WTC11 (cell line): ENCODE results near the gene GABRB3. TPM values are rescaled to one million over a fixed set of nuclear protein-coding genes. Genes with fewer than 3 reads are reported as not detected.

ENCODE experiments used
- ATAC-seq: fragments of 200-7000 bp; cut with Tn5 transposase; 2 replicates; pipeline ENCODE4 v1.10.0; 2021; ENCODE audit warnings: mild to moderate bottlenecking, moderate library complexity
- CTCF ChIA-PET: fragments of 300-600 bp; sonication (Branson Sonifier 250); formaldehyde crosslinking; loops from one replicate; lab custom pipeline; 2021; ENCODE audit warnings: antibody characterized with exemption; lab: Charles Lee
- POLR2A ChIA-PET: fragments of 350-600 bp; sonication (Branson Sonifier 250); formaldehyde crosslinking; loops from one replicate; lab custom pipeline; 2021; ENCODE audit warnings: antibody characterized with exemption; lab: Charles Lee
- DNase-seq: peaks from one replicate; pipeline ENCODE4 v3.0.0; 2021; ENCODE audit warnings: low spot score
- H3K27ac Mint-ChIP-seq: 2 replicates; pipeline ENCODE4 v1.8.0; 2021; ENCODE audit warnings: mixed read lengths
- H3K27me3 Mint-ChIP-seq: 2 replicates; pipeline ENCODE4 v1.8.0; 2021; ENCODE audit warnings: low read depth, mild to moderate bottlenecking, moderate library complexity, mixed read lengths
- H3K36me3 Mint-ChIP-seq: 2 replicates; pipeline ENCODE4 v1.8.0; 2021; ENCODE audit warnings: mixed read lengths
- H3K4me1 Mint-ChIP-seq: 2 replicates; pipeline ENCODE4 v1.8.0; 2022; ENCODE audit warnings: mixed read lengths
- H3K4me3 Mint-ChIP-seq: 2 replicates; pipeline ENCODE4 v1.8.0; 2021; ENCODE audit warnings: mild to moderate bottlenecking, moderate library complexity, mixed read lengths
- H3K9me3 Mint-ChIP-seq: 2 replicates; pipeline ENCODE4 v1.8.0; 2021; ENCODE audit warnings: mixed read lengths
- ATF3 ChIP-seq: sonication (generic); formaldehyde crosslinking; conservative IDR thresholded peaks from 2 replicates; pipeline ENCODE4 v1.8.1; 2022; ENCODE audit warnings: mild to moderate bottlenecking, missing genetic modification reagents
- CREM ChIP-seq: sonication (generic); formaldehyde crosslinking; IDR thresholded peaks from 2 replicates; pipeline ENCODE4 v1.8.1; 2022; ENCODE audit warnings: mild to moderate bottlenecking, missing genetic modification reagents, moderate library complexity
- E2F1 ChIP-seq: sonication (generic); formaldehyde crosslinking; IDR thresholded peaks from 2 replicates; pipeline ENCODE4 v1.8.0; 2022; ENCODE audit warnings: mild to moderate bottlenecking, missing genetic modification reagents
- EMX1 ChIP-seq: fragments of 250-450 bp; sonication (Bioruptor Pico); IDR thresholded peaks from 2 replicates; pipeline ENCODE4 v1.8.0; 2021; ENCODE audit warnings: mild to moderate bottlenecking
- ERG ChIP-seq: fragments of 250-450 bp; sonication (Bioruptor Pico); IDR thresholded peaks from 2 replicates; pipeline ENCODE4 v1.8.0; 2021; ENCODE audit warnings: mild to moderate bottlenecking
- FOXJ3 ChIP-seq: sonication (generic); formaldehyde crosslinking; IDR thresholded peaks from 2 replicates; pipeline ENCODE4 v1.9.0; 2021; ENCODE audit warnings: missing genetic modification reagents, mild to moderate bottlenecking, borderline replicate concordance
- FOXP4 ChIP-seq: sonication (generic); formaldehyde crosslinking; IDR thresholded peaks from 2 replicates; pipeline ENCODE4 v1.8.0; 2022; ENCODE audit warnings: mild to moderate bottlenecking, missing genetic modification reagents
- GTF2I ChIP-seq: fragments of 250-450 bp; sonication (Bioruptor Pico); conservative IDR thresholded peaks from 2 replicates; pipeline ENCODE4 v1.4.0; 2021; ENCODE audit warnings: mild to moderate bottlenecking
- JAZF1 ChIP-seq: fragments of 250-450 bp; sonication (Bioruptor Pico); IDR thresholded peaks from 2 replicates; pipeline ENCODE4 v1.9.0; 2021; ENCODE audit warnings: moderate library complexity, mild to moderate bottlenecking, inconsistent platforms
- JUN ChIP-seq: sonication (generic); formaldehyde crosslinking; IDR thresholded peaks from 2 replicates; pipeline ENCODE4 v1.8.0; 2023; ENCODE audit warnings: mild to moderate bottlenecking, missing genetic modification reagents
- NR1H2 ChIP-seq: sonication (generic); formaldehyde crosslinking; IDR thresholded peaks from 2 replicates; pipeline ENCODE4 v1.9.0; 2021; ENCODE audit warnings: mild to moderate bottlenecking, moderate library complexity, missing genetic modification reagents
- RORB ChIP-seq: fragments of 250-450 bp; sonication (Bioruptor Pico); IDR thresholded peaks from 2 replicates; pipeline ENCODE4 v1.9.0; 2021; ENCODE audit warnings: mild to moderate bottlenecking
- SOX15 ChIP-seq: fragments of 250-450 bp; sonication (Bioruptor Pico); IDR thresholded peaks from 2 replicates; pipeline ENCODE4 v1.9.0; 2021; ENCODE audit warnings: mild to moderate bottlenecking
- TEAD1 ChIP-seq: sonication (generic); formaldehyde crosslinking; IDR thresholded peaks from 2 replicates; pipeline ENCODE4 v1.8.0; 2022; ENCODE audit warnings: mild to moderate bottlenecking, missing genetic modification reagents
- TP53 ChIP-seq: sonication (generic); formaldehyde crosslinking; IDR thresholded peaks from 2 replicates; pipeline ENCODE4 v1.8.1; 2023; ENCODE audit warnings: mild to moderate bottlenecking, missing genetic modification reagents
- ZNF396 ChIP-seq: fragments of 250-450 bp; sonication (Bioruptor Pico); IDR thresholded peaks from 2 replicates; pipeline ENCODE4 v1.8.0; 2021; ENCODE audit warnings: mild to moderate bottlenecking, moderate library complexity, borderline replicate concordance
- ZNF425 ChIP-seq: fragments of 250-450 bp; sonication (Bioruptor Pico); conservative IDR thresholded peaks from 2 replicates; pipeline ENCODE4 v1.9.0; 2021; ENCODE audit warnings: mild to moderate bottlenecking
- total RNA-seq: library from RNA; stranded (reverse); gene quantifications from 3 replicates; pipeline ENCODE4 v1.2.3, GENCODE V29; 2021

The GABRB3 gene
- total RNA-seq, 1 experiment from 2014 or later = 203 TPM

GRCh38 chr15:26690778-26691177 lies 82.1 kb downstream of the GABRB3 start:
- H3K9me3 Mint-ChIP-seq = peaks cover 17% of the 10 kb centered on the region
- ATAC-seq = peak; percentile 61
- peak overlapping the region; percentile 65 for H3K27ac Mint-ChIP-seq
- peaks cover 23% of the 10 kb centered on the region for H3K36me3 Mint-ChIP-seq
- DNase-seq = no peak
- H3K4me3 Mint-ChIP-seq = peak overlapping the region; percentile 54
- ChIA-PET CTCF (interaction anchor here (1.0 to 1.3 kb wide), 2 partner anchors 9 to 28 kb away, joined by 3 read pairs; no protein-coding TSS in a partner anchor), POLR2A (interaction anchor here (0.6 to 0.7 kb wide), 2 partner anchors 36 to 74 kb away, joined by 3 to 4 read pairs; no protein-coding TSS in a partner anchor)
- no peaks in the 10 kb centered on the region for H3K27me3 Mint-ChIP-seq
- no peak for TF ChIP-seq TEAD1
- no peak for TF ChIP-seq TP53 (CRISPR knock-in tag)
- 0 out of 2 replicates have a peak, but pooled peaks have one; percentile 42 for TF ChIP-seq ATF3 (CRISPR knock-in tag)
- H3K4me1 Mint-ChIP-seq = peaks cover 67% of the 10 kb centered on the region

GRCh38 chr15:26689462-26689861 lies 83.4 kb downstream of the GABRB3 start:
- TF ChIP-seq EMX1 = no peak
- no peak for TF ChIP-seq ERG (CRISPR knock-in tag)
- TF ChIP-seq E2F1 = no peak
- no peak for TF ChIP-seq JAZF1 (CRISPR knock-in tag)
- TF ChIP-seq RORB = no peak
- TF ChIP-seq SOX15 (CRISPR knock-in tag) = no peak
- no peak for TF ChIP-seq FOXJ3 (CRISPR knock-in tag)
- no peak for TF ChIP-seq NR1H2
- no peak for TF ChIP-seq CREM (CRISPR knock-in tag)
- no peak for TF ChIP-seq GTF2I (CRISPR knock-in tag)
- no peak for TF ChIP-seq JUN (CRISPR knock-in tag)
- TF ChIP-seq ZNF396 = no peak
- TF ChIP-seq ZNF425 (CRISPR knock-in tag) = no peak
- no peak for TF ChIP-seq FOXP4 (CRISPR knock-in tag)
- ChIA-PET CTCF (no interaction called here), POLR2A (no interaction called here)
- Mint-ChIP-seq H3K9me3 (peaks cover 5% of the 10 kb centered on the region), H3K36me3 (peaks cover 11% of the 10 kb centered on the region), H3K4me1 (peaks cover 75% of the 10 kb centered on the region), H3K27me3 (no peaks in the 10 kb centered on the region), H3K27ac (peak overlapping the region; percentile 10), H3K4me3 (no peak overlapping the region)
- DNase-seq = no peak
- no peak for ATAC-seq
